H1 (cell line): Measurements from ENCODE around the gene CRYBB1. TPM values are rescaled to one million over a fixed set of nuclear protein-coding genes. Genes with fewer than 3 reads are reported as not detected.

Source experiments
- ATF2 ChIP-seq: IDR thresholded peaks from 2 replicates; pipeline ENCODE4 v1.6.1; 2012; ENCODE audit warnings: low read length, inconsistent platforms
- BACH1 ChIP-seq: IDR thresholded peaks from 2 replicates; pipeline ENCODE4 v1.6.1; 2012; ENCODE audit warnings: low read length, improper control_type of control experiment
- BCL11A ChIP-seq, 2 experiments: IDR thresholded peaks; one replicate each; pipeline ENCODE4 v1.6.1; 2011; ENCODE audit warnings: low read depth in 2 of 2, low read length in 2 of 2, mild to moderate bottlenecking in 2 of 2
- CHD1 ChIP-seq: IDR thresholded peaks from 2 replicates; pipeline ENCODE4 v1.6.1; 2012; ENCODE audit warnings: low read depth, low read length, improper control_type of control experiment
- CHD2 ChIP-seq: IDR thresholded peaks from 2 replicates; pipeline ENCODE4 v1.6.1; 2012; ENCODE audit warnings: low read length, improper control_type of control experiment
- E2F6 ChIP-seq: IDR thresholded peaks from 2 replicates; pipeline ENCODE4 v1.6.1; 2012; ENCODE audit warnings: inconsistent platforms
- FOSL1 ChIP-seq: IDR thresholded peaks from 2 replicates; pipeline ENCODE4 v1.6.1; 2011; ENCODE audit warnings: mild to moderate bottlenecking, low read depth, low read length, moderate library complexity; ENCODE audit not compliant: insufficient read depth
- GABPA ChIP-seq: IDR thresholded peaks from 2 replicates; pipeline ENCODE4 v1.6.1; 2011; ENCODE audit warnings: mild to moderate bottlenecking, low read length, moderate library complexity, borderline replicate concordance; ENCODE audit not compliant: insufficient read depth
- JUND ChIP-seq: IDR thresholded peaks from 2 replicates; pipeline ENCODE4 v1.6.1; 2011; ENCODE audit warnings: mild to moderate bottlenecking, improper control_type of control experiment, low read length
- KDM4A ChIP-seq: IDR thresholded peaks from one replicate; pipeline ENCODE4 v1.7.1; 2012; ENCODE audit warnings: low read depth, mild to moderate bottlenecking, moderate library complexity, low read length, inconsistent platforms; ENCODE audit not compliant: severe bottlenecking
- KDM5A ChIP-seq: fragments of 200-600 bp; IDR thresholded peaks from 2 replicates; pipeline ENCODE4 v1.7.1; 2012; ENCODE audit warnings: mild to moderate bottlenecking, low read length, inconsistent platforms, mixed read lengths
- MAX ChIP-seq: IDR thresholded peaks from 2 replicates; pipeline ENCODE4 v1.6.1; 2012; ENCODE audit warnings: inconsistent platforms
- NRF1 ChIP-seq: IDR thresholded peaks from 2 replicates; pipeline ENCODE4 v1.6.1; 2011; ENCODE audit warnings: mild to moderate bottlenecking, low read depth, low read length, improper control_type of control experiment
- POLR2A ChIP-seq, 2 experiments: IDR thresholded peaks; 1 replicate in 1 of 2; 2 replicates in 1 of 2; pipeline ENCODE4 v1.6.1; 2011; ENCODE audit warnings: low read depth in 2 of 2, low read length in 2 of 2, mild to moderate bottlenecking in 2 of 2; ENCODE audit errors: control extremely low read depth in 1 of 2
- RAD21 ChIP-seq, 2 experiments: IDR thresholded peaks in 1 of 2; conservative IDR thresholded peaks in 1 of 2; 2 replicates each; pipeline ENCODE4 v1.6.1; 2011; ENCODE audit warnings: low read depth in 2 of 2, low read length in 2 of 2, improper control_type of control experiment in 1 of 2, inconsistent platforms in 1 of 2, mild to moderate bottlenecking in 1 of 2, moderate library complexity in 1 of 2
- RBBP5 ChIP-seq: IDR thresholded peaks from 2 replicates; pipeline ENCODE4 v1.7.1; 2012; ENCODE audit warnings: low read depth, mild to moderate bottlenecking, inconsistent platforms, low read length, moderate library complexity, borderline replicate concordance
- SUZ12 ChIP-seq: fragments of 200-600 bp; sonication (generic); IDR thresholded peaks from 2 replicates; pipeline ENCODE4 v1.6.1; 2012; ENCODE audit warnings: mild to moderate bottlenecking, inconsistent platforms, low read length, moderate library complexity, mixed read lengths
- TAF7 ChIP-seq: optimal IDR thresholded peaks from 2 replicates; pipeline ENCODE3; 2011; ENCODE audit warnings: low read depth, mild to moderate bottlenecking, inconsistent platforms, low read length, moderate library complexity, borderline replicate concordance
- YY1 ChIP-seq: IDR thresholded peaks from 2 replicates; pipeline ENCODE4 v1.6.1; 2011; ENCODE audit warnings: low read depth, mild to moderate bottlenecking, low read length
- polyA plus RNA-seq, 7 experiments: library from polyadenylated mRNA; depleted of rRNA in 3 of 7; stranded (reverse) in 5 of 7; unstranded in 2 of 7; fragments of >200 nt in 5 of 7; fragments of 200-250 nt in 2 of 7; gene quantifications; 1 replicate in 5 of 7; 2 replicates in 1 of 7; 4 replicates in 1 of 7; pipeline versions ENCODE4 v1.2.1 to v1.2.3, GENCODE V29; 2011 to 2013; ENCODE audit warnings: missing spikeins in 2 of 7, mixed read lengths in 2 of 7
- total RNA-seq: library from RNA; stranded (reverse); fragmentation: NEBNext Ultra II Directional; extraction: Animal tissue kit (Norgen Biotek cat#: 25700); gene quantifications from 2 replicates; pipeline ENCODE4 v1.2.1, GENCODE V29; 2021

CRYBB1 gene
- total and polyA plus RNA-seq, 2 of the 8 experiments (the other 6 are each of a cell fraction or from before 2014, with no cell fraction given), result 1.7 to 6.0 TPM

GRCh38 chr22:26658671-26659478, 41.0 kb upstream of the CRYBB1 start (continued):
- TF ChIP-seq ATF2 (no peak), NRF1 (no peak), YY1 (no peak), GABPA (no peak), CHD1 (no peak), BCL11A (IDR thresholded peaks at IDR 0.05; ENCODE audit: low read depth in 2 of 2, low read length in 2 of 2) (no peak), CHD2 (no peak), TAF7 (no peak), KDM5A (no peak), POLR2A (IDR thresholded peaks at IDR 0.05; ENCODE audit: control extremely low read depth in 1 of 2, low read depth in 2 of 2, low read length in 2 of 2) (peak in 1 of 2 experiments; percentile 58; a peak in 2 of 3 replicates), BACH1 (peak; percentile 99), MAX (peak; percentile 96), E2F6 (peak; percentile 9; the same call in 1 of the 2 replicates), JUND (peak; percentile 92), KDM4A (no peak), RAD21 (IDR thresholded peaks at IDR 0.05 in 1 of 2, conservative IDR thresholded peaks at IDR 0.05 in 1 of 2; ENCODE audit: low read depth in 2 of 2, low read length in 2 of 2) (0 out of 4 replicates have a peak, but pooled peaks of 1 of the 2 experiments have one; percentile 2), SUZ12 (no peak), RBBP5 (no peak), FOSL1 (no peak)
